Cardiac muscle cell (in vitro differentiated cells and primary cell): ENCODE measurements around the gene CD300H. TPM values are rescaled to one million over a fixed set of nuclear protein-coding genes. Genes with fewer than 3 reads are reported as not detected.
A peak's percentile ranks its signal among the peaks of the same experiment; 100 is the strongest.

ENCODE experiments used
- DNase-seq, 2 donors: peaks; one replicate each; pipeline versions ENCODE4 v3.0.0 to v3.0.0-alpha.2; 2010 to 2017; ENCODE audit warnings: low read depth in 1 of 2, low spot score in 1 of 2
- H3K27ac ChIP-seq: fragments of 200-600 bp; sonication (generic); 2 replicates; pipeline ENCODE4 v1.5.1; 2016
- H3K27me3 ChIP-seq: fragments of 200-600 bp; sonication (generic); 2 replicates; pipeline ENCODE4 v1.6.0; 2016; ENCODE audit warnings: control low read depth
- H3K36me3 ChIP-seq: fragments of 200-600 bp; sonication (generic); 2 replicates; pipeline ENCODE4 v1.5.1; 2016; ENCODE audit warnings: control low read depth
- H3K4me1 ChIP-seq: fragments of 200-600 bp; sonication (generic); 2 replicates; pipeline ENCODE4 v1.8.1; 2017; ENCODE audit warnings: low read depth, mild to moderate bottlenecking, mixed run types
- H3K4me3 ChIP-seq: fragments of 200-600 bp; sonication (generic); 2 replicates; pipeline ENCODE4 v1.5.1; 2016; ENCODE audit warnings: mild to moderate bottlenecking
- H3K9me3 ChIP-seq: fragments of 200-600 bp; sonication (generic); 2 replicates; pipeline ENCODE4 v1.5.1; 2017; ENCODE audit warnings: low read depth, mild to moderate bottlenecking, control low read depth
- polyA plus RNA-seq: library from polyadenylated mRNA; unstranded; fragments of >200 nt; fragmentation: Nextera tagmentation; extraction: Ambion mirVana; gene quantifications from 2 replicates; pipeline ENCODE4 v1.2.1, GENCODE V29; 2016
- total RNA-seq: library from RNA; depleted of rRNA; stranded (reverse); fragments of >200 nt; gene quantifications from 2 replicates; pipeline ENCODE4 v1.2.3, GENCODE V29; 2016
- TF ChIP-seq, protein P1 (sequence below): IDR thresholded peaks from 2 replicates; pipeline ENCODE4 v1.5.1; 2012; ENCODE audit warnings: low read depth, mild to moderate bottlenecking, low read length

CD300H gene
- total and polyA plus RNA-seq, 2 experiments from 2014 or later: not detected

DNA sequence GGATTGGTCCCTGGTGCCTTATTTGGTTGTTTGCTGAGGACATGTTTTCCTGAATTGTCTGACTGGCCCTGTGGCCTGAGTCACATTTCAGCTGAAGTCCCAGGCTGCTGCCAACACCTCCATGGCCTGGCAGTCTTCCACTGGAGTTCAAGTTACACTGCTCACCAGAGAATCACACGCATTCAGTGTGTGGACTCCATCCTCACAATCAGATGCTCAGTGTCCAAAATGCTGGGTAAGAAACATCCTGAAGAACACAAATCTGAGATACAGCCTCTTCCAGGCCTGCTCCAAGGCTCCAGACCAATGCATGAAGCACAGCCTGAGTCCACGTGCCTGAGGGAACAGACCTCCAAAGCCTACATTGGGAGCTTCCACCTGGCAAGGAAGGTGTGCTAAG lies 55.3 kb downstream of the CD300H start:
- no peak overlapping the region for H3K27ac ChIP-seq
- DNase-seq: peak in 1 of 2 donors; percentile 50
- no peaks in the 10 kb centered on the region for H3K9me3 ChIP-seq

More for the DNA sequence above, 55.3 kb downstream of the CD300H start:
- no peaks in the 10 kb centered on the region for H3K27me3 ChIP-seq
- no peak overlapping the region for H3K4me3 ChIP-seq
- no peaks in the 10 kb centered on the region for H3K4me1 ChIP-seq
- no peaks in the 10 kb centered on the region for H3K36me3 ChIP-seq
- TF ChIP-seq, protein P1, sequence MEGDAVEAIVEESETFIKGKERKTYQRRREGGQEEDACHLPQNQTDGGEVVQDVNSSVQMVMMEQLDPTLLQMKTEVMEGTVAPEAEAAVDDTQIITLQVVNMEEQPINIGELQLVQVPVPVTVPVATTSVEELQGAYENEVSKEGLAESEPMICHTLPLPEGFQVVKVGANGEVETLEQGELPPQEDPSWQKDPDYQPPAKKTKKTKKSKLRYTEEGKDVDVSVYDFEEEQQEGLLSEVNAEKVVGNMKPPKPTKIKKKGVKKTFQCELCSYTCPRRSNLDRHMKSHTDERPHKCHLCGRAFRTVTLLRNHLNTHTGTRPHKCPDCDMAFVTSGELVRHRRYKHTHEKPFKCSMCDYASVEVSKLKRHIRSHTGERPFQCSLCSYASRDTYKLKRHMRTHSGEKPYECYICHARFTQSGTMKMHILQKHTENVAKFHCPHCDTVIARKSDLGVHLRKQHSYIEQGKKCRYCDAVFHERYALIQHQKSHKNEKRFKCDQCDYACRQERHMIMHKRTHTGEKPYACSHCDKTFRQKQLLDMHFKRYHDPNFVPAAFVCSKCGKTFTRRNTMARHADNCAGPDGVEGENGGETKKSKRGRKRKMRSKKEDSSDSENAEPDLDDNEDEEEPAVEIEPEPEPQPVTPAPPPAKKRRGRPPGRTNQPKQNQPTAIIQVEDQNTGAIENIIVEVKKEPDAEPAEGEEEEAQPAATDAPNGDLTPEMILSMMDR: no peak

Other genes with a start within 250 kb of the CD300H start
- 0.39 and 0.42 TPM in 2 replicates for gene KIF19, start 241.3 kb downstream of the CD300H start, total RNA-seq
- gene KIF19, start 241.3 kb downstream of the CD300H start, polyA plus RNA-seq: 1.2 TPM in 1 of 2 replicates, not detected in the other
- gene BTBD17, start 205.6 kb downstream of the CD300H start, total RNA-seq: 0.63 TPM in 1 of 2 replicates, not detected in the other
- gene BTBD17, start 205.6 kb downstream of the CD300H start, polyA plus RNA-seq: 0.09 and 0.62 TPM in 2 replicates
- not detected in 2 replicates for gene GPR142, start 200.0 kb downstream of the CD300H start, total RNA-seq
- not detected in 2 replicates for gene GPR142, start 200.0 kb downstream of the CD300H start, polyA plus RNA-seq
- gene GPRC5C, start 135.4 kb downstream of the CD300H start, total RNA-seq: 114 and 125 TPM in 2 replicates
- gene GPRC5C, start 135.4 kb downstream of the CD300H start, polyA plus RNA-seq: 106 and 117 TPM in 2 replicates
- 2.7 and 4.2 TPM in 2 replicates for gene CD300A, start 100.9 kb downstream of the CD300H start, total RNA-seq
- 2.6 and 2.8 TPM in 2 replicates for gene CD300A, start 100.9 kb downstream of the CD300H start, polyA plus RNA-seq
- not detected in 2 replicates for gene CD300LB, start 36.0 kb downstream of the CD300H start, total RNA-seq
- gene CD300LB, start 36.0 kb downstream of the CD300H start, polyA plus RNA-seq: not detected in 2 replicates
- 0.07 and 0.12 TPM in 2 replicates for gene CD300C, start 21.4 kb downstream of the CD300H start, total RNA-seq
- 0.83 TPM in 1 of 2 replicates, not detected in the other for gene CD300C, start 21.4 kb downstream of the CD300H start, polyA plus RNA-seq
- gene CD300LD, start 24.8 kb upstream of the CD300H start, total RNA-seq: not detected in 2 replicates
- gene CD300LD, start 24.8 kb upstream of the CD300H start, polyA plus RNA-seq: not detected in 2 replicates
- 0.07 TPM in 1 of 2 replicates, not detected in the other for gene CD300E, start 56.2 kb upstream of the CD300H start, total RNA-seq
- 0.34 TPM in 1 of 2 replicates, not detected in the other for gene CD300E, start 56.2 kb upstream of the CD300H start, polyA plus RNA-seq
- gene CD300LF, start 145.4 kb upstream of the CD300H start, total RNA-seq: not detected in 2 replicates
- not detected in 2 replicates for gene CD300LF, start 145.4 kb upstream of the CD300H start, polyA plus RNA-seq
- 3.4 and 6.9 TPM in 2 replicates for gene RAB37, start 169.7 kb upstream of the CD300H start, total RNA-seq
- gene RAB37, start 169.7 kb upstream of the CD300H start, polyA plus RNA-seq: 4.6 and 4.9 TPM in 2 replicates
- 78.2 and 87.3 TPM in 2 replicates for gene NHERF1, start 181.1 kb upstream of the CD300H start, total RNA-seq
- gene NHERF1, start 181.1 kb upstream of the CD300H start, polyA plus RNA-seq: 95.1 and 111 TPM in 2 replicates
- gene NAT9, start 208.8 kb upstream of the CD300H start, total RNA-seq: 45.9 and 73.1 TPM in 2 replicates
- gene NAT9, start 208.8 kb upstream of the CD300H start, polyA plus RNA-seq: 56.2 and 96.8 TPM in 2 replicates